ENCODE data around the gene DLG5. TPM values are rescaled to one million over a fixed set of nuclear protein-coding genes. Genes with fewer than 3 reads are reported as not detected.
"Not testable (repeated sequence)": the region's sequence is repeated elsewhere in the genome, so short reads cannot be mapped to it uniquely, and the experiment has no call there.

Gene DLG5
- total RNA-seq, 2 donors from 2014 or later: 12.0 to 13.6 TPM

DNA sequence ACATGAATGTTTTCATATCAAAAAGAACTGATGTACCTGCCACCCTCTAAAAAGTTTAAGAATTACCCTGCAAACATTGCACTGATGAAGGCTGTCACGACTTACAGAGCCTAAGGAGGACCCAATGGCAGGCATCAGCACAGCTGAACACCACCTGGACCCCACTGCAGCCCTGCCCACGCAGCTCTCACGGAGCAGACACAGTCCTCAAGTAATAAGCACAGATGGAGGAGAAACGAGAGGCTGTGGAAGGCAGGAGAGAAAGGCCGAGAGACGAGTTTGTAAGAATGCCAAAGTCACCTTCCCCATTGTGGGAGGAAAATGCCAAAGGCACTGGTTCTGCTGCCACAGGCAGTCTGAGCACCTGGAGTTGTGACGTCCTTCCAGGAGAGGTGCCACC lies 135.0 kb downstream of the DLG5 start:
- intact Hi-C loops (cut with DNase I): no loop called here
- DNase-seq (no peak), ATAC-seq (no peak)

DNA sequence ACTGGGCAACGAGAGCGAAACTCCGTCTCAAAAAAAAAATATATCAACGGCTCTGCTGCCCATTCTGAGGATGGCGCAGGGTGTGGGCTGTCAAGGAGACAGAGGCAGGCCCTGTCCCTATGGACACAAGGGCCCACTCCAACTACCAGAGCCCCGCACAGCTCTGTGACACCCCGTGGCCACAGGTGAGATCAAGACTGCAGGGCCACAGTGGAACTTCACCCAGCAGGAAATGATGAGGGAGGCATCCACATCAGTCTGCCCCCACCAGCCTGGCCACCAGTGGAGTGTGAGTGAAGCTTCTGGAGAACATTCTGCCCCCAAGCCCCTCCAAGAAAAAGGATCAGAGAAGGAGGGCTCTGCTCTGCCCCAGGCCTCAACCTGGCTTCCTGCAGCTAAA lies 136.7 kb downstream of the DLG5 start:
- no peak for ATAC-seq
- intact Hi-C loops (cut with DNase I): no loop called here
- no peak for DNase-seq

DNA sequence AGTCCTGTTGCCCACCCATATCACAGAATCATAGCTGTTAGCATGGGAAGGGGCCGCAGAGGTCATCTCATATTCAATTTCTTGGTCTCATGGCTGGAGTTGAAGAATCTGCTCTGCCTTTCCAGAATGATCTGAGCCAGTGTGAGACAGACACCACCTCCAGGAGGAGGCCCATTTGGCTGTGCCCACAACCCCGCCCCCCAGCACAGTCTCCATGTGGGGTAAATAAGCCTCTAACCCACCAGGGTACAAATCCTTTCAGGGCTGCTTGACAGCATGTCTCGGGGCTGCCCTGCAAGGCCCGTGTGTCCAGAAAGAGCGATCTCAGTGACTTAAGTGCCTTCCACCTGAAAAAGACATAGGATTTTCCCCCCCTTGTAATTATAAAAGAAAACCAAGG lies 137.5 kb downstream of the DLG5 start:
- ATAC-seq: no peak
- intact Hi-C loops (cut with DNase I): no loop called here
- no peak for DNase-seq

DNA sequence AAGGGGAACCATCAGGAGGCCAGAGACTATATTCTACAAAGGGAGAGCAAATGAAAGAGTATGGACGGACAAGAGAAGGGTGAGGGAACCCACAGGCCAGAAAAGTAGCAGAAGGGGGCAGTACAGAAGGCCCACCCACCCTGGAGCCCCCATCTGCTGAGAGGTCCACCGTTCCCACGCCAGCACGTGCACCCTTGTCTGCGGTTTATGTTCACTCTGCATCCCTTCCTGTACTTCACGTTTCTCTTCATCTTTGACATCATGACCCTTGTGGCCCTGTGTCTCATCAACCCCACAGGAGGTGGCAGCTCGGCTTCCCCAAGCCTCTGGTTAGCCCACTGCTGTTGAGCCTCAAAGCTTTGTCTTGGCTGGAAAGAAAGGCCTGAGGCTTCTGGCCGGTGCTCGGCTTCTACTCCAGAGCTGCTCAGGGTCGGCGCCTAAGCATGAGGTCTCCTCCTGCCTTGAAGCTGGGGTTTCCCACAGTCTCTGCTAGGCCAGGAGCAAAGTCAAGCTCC lies 138.0 kb downstream of the DLG5 start:
- DNase-seq (no peak), ATAC-seq (no peak)
- intact Hi-C loops (cut with DNase I): no loop called here

DNA sequence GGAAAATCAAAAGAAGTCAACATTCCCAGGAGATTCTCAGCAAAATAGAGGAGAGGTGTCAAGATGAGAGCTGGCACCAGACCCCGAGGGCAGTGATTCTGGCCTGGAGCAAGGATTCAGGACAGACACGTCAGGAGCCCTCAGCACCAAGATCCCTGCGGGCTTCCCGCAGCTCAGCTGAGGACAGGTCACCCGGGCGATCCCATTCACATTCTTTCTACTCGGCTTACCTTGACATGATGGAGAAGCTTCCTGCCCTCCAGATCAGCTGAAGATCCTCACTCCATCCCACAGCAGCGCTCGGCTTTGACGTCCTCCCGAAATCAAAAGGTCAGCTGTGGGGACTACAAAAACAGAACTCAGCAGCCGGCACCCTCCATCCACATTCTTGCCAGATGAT lies 139.1 kb downstream of the DLG5 start:
- ATAC-seq (no peak), DNase-seq (no peak)
- intact Hi-C loops (cut with DNase I): no loop called here

DNA sequence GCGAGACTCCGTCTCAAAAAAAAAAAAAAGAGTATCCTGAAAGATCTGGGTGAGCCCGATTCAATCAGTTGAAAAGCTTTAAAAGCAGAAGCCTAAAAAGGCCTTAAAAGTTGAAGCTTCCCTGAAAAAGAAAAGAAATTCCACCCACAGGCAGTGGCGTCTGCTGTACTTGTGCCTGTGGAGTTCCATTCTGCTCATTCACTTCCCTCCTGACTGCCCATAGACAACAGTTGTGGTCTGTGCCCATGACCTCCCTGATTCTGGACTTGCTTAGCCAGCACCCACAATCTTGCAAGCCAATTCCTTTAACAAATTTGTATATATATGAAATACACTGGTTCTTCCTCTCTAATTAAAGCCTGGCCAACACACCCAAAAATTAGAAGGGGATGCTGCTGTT lies 141.7 kb downstream of the DLG5 start:
- DNase-seq: no peak
- intact Hi-C loops (cut with DNase I): no loop called here
- ATAC-seq: no peak

DNA sequence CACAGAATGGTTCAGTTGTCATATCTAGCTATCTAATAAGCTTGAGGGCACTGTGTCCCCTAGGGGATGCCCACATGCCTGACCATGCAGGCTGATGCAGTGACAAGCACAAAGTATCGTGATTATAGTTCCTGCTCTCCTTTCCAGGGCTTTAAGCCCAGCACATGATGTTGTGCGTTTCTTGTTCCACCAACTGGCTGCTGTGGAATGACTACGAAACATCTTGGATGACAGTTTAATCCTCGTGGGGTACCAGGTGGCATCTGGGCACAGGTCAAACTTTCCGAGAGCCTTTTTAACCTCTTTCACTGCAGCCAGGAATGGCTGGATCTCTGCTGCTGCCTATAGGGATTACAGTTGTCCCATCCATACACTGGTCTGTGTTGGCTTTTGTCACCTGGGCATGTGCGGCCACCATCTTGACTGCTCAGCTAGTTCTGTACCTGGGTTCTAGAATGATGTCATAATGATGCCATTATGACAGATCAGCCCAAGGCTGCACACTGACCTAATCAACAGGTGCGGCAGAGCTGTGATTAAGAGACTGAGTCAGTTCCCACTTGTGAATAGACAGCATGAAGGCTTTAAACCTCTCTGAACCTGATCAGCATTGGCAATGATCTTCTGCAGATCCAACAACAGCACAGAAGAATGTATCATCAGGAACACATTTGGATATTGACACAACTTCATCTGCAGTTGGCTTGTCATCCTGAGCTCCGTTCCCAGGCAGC lies 144.1 kb downstream of the DLG5 start:
- no peak for ATAC-seq
- DNase-seq: no peak
- intact Hi-C loops (cut with DNase I): no loop called here

DNA sequence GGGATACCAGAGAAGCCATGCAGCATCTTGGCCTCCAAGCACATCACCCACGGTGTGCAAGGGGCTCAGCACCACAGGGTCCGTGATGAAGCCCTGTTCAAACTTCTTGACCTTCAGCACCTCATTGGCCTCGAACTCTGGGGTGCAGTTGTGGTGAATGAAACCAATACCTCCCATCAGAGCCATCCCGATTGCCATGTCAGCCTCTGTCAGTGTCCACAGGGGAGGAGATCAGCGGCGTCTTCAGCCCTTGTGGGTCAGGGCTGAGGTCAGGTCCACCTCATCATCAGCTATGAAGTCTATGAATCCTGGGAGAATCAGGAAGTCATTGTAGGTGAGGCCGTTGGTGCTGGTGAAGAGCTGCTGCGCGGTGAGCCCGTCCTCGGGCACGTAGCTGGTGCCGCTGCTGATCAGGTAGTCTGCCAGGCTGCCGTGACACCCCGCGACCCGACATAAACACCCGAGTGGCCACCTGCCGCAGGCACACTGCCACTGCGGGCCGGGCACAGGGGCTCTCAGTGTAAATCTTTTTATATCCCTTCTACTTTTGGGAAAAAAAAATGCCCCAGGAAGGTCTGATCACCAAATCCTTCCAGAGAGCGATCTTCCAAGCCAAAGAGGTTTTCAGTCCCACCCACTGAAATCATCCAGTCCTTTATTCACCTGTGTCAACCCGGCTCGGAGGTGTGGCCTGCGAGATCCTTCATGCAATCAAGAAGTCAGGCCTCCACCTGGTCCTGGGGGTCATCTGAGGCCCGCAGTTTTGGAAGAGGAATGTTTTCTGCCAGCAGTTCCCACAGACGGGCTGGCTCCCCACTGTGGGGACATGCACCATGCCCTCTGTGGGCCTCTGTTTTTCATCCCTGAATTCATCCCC lies 144.9 kb downstream of the DLG5 start:
- intact Hi-C loops (cut with DNase I): no loop called here
- no peak for ATAC-seq
- no peak for DNase-seq

DNA sequence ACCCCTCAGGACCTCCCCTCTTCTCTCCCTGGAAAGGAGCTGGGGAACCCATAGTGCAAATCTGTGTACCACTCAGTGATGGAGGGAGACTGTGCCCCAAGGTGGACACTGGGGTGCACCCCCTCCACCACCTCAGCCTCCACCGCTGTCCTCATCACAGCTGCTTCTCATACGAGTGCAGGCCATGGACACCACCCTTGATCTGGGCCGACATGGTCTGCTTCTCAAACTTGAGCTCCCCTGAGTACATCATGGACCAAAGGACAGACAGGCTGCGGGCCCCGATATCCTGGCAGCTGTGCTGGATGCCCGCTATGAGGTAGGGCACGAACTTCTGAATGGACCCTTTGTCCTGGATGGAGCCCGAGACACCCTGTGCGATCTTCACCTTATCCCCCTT lies 146.4 kb downstream of the DLG5 start:
- no peak for ATAC-seq
- DNase-seq: no peak

DNA sequence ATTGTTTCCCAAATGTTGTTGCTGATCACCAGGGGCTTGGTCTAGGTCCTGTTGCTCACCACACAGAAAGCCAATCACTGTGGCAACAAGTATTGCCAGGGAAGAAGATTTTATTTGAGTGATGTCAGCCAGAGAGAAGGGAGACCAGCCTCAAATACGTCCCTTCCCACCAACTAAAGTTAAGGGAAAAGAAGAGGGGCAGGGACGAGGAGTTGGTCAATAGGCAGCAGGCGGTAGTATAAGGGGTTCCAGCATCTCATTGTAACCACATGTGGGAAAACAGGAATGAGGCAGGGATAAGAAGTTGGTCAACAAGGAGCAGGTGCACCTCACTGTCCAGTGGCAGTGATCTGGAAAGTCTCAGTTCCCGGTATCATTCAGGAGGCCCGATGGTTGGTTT lies 150.1 kb downstream of the DLG5 start:
- intact Hi-C loops (cut with DNase I): no loop called here
- DNase-seq: no peak
- no peak for ATAC-seq

More for the DNA sequence above, 146.4 kb downstream of the DLG5 start:
- intact Hi-C loops (cut with DNase I): no loop called here

DNA sequence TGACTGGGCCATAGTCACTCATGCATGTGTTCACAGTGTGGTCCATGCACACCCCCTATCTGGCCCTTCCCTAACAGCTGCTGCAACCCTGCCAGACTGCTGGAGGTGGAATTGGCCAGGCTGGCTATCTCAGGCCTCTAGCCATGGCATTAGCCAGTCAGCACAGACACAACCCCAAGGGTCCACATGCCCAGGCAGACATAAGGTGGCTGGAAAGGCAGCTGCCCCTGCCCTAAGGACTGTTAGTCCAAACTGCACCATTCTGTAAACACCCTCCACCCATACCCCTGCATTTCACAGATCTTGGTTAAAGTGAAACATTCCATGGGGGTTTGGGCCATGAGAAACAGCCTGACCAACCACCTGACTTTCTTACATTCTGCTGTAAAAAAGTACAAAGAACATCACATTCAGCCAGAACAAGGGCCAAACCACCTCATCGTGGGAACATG lies 151.6 kb downstream of the DLG5 start:
- no peak for DNase-seq
- no peak for ATAC-seq
- intact Hi-C loops (cut with DNase I): no loop called here

DNA sequence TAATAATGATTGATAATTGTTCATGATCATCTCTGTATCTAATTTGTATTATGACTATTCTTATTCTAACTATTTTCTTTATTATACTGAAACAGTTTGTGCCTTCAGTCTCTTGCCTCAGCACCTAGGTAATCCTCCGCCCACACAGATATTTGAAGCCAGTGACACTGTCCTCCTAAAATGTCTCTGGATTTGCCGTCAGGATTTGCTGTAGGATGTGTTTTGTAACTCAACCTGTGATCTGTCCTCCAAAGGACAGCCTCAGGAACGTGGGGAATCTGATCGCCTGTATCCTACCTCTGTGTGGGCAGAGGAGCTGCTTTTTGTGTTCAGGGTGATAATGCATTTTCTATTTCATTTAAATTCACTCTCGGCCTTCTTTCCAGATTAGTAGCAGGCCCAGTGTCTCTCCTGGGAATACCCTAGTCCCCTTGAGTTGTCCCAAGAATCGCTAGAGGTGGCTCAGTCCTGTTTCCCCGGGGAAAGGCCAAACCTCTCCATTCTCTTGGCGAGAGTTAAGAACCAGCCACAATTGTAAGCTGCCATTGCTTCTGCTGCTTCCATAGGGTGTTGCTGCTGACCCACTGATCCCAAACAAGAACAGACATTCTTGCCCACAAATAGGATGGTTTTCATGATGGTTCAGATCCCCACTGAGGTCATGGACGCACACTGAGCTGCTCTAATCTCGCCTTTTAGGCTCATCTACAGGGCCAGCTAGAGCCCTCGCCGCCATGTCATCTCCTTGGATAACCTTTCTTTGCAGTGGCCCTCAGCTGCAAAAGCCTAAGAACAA lies 152.7 kb downstream of the DLG5 start:
- no peak for DNase-seq
- intact Hi-C loops (cut with DNase I): no loop called here
- no peak for ATAC-seq

DNA sequence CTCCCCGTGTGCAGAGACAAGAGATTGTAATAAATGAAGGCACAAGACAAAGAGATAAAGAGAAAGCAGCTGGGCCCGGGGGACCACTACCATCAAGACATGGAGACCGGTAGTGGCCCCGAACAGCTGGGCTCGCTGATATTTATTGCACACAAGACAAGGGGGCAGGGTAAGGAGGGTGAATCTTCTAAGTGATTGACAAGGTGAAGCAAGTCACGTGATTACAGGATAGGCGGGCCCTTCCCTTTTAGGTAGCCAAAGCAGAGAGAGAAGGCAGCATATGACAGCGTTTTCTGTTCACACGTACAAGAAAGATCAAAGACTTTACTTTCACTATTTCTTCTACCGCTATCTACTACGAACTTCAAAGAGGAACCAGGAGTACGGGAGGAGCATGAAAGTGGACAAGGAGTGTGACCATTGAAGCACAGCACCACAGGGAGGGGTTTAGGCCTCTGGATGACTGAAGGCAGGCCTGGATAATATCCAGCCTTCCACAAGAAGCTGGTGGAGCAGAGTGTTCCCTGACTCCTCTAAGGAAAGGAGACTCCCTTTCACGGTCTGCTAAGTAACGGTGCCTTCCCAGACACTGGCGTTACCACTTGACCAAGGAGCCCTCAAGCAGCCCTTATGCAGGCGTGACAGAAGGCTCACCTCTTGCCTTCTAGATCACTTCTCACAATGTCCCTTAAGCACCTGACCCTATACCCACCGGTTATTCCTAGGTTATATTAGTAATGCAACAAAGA lies 153.5 kb downstream of the DLG5 start:
- ATAC-seq; DNase-seq; intact Hi-C loops (cut with DNase I): not testable (repeated sequence)

DNA sequence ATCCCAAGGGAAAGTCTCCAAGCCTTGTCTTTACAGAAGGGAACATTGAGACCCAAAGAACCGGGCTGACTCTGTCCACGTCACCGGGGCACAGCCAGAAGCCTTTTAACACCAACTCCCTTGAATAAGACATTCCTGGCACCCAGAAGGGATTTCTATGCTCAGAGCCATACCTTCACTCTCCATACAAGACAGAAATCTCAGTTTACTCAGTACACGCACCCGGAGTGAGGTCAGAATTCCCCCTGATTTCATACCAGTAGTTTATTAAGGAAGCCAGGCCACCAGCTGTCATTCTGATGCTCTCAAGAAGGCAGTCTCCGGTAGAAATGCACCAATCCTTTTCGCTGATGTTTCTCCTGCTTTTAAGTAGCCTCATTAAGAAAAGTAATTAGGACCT lies 154.7 kb downstream of the DLG5 start:
- intact Hi-C loops (cut with DNase I): no loop called here
- no peak for ATAC-seq
- DNase-seq: no peak

DNA sequence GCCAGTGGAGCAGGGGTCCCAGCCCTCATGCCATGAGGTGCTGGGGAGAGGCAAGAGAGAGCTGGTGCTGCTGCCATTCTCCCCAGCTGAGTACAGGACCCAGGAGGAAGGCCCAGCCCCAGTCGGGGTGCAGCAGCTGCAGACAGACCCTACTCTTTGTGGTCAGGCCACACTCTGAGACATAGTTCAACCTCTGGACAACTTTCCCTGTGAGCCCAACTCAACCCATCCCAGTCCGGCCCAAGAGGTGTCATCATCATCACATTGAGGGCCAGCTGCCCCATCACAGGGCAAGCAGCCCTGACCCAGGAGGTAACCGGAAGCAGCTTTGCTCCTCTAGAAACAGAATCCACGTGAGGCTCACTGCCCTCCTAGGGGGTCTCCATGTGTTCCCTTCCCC lies 155.1 kb downstream of the DLG5 start:
- DNase-seq: no peak
- intact Hi-C loops (cut with DNase I): no loop called here
- ATAC-seq: no peak

DNA sequence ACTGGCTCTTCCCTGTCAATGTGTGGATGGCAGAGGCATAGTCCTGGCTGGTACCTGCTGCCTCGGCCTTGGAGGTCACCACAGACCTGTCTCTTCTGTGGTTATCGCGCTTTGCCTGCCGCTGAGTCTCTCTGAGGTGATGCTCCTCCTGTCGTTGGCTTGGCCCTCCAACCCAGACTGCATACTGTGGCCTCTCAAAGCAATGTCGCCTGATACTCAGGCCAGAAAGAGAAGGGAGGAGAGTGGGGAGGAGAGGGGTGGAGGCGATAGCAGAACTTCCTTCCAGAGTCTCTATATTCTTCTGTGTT lies 155.7 kb downstream of the DLG5 start:
- ATAC-seq (no peak), DNase-seq (no peak)
- intact Hi-C loops (cut with DNase I): no loop called here

DNA sequence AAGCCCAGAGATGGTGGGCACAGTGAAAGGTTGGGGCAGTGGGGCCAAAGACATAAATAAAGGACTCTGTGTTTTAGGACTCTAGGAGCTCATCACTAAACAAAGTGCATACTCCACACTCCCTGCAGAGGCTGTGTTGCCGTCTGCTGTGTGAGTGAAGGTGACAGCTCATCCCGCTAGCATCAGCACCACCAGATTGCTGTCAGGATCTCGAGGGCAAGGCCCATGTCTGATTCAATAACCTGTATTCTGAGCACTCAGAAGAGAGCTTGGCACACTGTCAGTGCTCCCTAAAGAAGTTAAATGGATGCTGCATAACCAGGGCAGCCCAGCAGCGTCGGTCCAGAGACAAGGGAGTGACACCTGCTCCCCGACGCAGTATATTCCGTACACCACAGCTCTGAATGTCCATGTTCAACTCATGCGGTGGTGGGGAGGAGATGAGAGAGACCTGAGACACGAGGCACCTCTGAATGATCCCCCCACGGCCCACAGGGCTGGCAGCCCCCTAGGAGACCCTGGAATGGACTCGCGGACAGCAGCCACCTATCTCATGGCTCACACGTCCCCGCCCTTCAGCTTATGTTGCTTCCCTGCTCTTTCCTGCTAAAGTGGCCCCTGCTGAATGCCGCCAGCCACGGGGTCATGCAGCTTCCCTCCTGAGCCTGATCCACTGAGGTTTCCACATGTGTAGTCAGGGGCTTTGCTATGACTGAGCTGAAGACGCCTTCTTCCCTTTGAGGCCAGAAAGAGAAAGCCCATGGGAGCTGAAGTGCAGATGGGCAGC lies 156.3 kb downstream of the DLG5 start:
- no peak for DNase-seq
- intact Hi-C loops (cut with DNase I): no loop called here
- no peak for ATAC-seq

DNA sequence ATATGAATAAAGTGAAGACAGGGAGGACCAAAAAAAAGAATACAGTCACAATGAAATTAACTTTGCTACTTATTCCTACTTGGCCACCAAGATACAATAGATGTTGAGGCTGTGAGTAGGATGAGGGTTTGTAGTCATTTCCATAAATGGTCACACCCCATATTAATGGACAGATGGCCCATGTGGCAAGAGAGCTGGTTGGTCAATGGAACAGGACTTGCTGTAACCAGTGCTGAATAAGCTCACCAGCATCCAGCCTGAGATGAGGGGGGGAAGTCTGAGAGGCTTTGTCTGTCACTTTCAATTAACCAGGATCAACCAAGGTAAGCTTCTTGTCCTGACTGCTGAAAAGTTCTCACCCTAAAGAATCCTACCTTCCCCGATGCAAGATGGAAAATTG lies 158.5 kb downstream of the DLG5 start:
- intact Hi-C loops (cut with DNase I): no loop called here
- no peak for ATAC-seq
- DNase-seq: no peak

Measured in left cardiac atrium (tissue), 4 donors.